ENCODE results near the gene LRRC66.

LRRC66 gene

DNA sequence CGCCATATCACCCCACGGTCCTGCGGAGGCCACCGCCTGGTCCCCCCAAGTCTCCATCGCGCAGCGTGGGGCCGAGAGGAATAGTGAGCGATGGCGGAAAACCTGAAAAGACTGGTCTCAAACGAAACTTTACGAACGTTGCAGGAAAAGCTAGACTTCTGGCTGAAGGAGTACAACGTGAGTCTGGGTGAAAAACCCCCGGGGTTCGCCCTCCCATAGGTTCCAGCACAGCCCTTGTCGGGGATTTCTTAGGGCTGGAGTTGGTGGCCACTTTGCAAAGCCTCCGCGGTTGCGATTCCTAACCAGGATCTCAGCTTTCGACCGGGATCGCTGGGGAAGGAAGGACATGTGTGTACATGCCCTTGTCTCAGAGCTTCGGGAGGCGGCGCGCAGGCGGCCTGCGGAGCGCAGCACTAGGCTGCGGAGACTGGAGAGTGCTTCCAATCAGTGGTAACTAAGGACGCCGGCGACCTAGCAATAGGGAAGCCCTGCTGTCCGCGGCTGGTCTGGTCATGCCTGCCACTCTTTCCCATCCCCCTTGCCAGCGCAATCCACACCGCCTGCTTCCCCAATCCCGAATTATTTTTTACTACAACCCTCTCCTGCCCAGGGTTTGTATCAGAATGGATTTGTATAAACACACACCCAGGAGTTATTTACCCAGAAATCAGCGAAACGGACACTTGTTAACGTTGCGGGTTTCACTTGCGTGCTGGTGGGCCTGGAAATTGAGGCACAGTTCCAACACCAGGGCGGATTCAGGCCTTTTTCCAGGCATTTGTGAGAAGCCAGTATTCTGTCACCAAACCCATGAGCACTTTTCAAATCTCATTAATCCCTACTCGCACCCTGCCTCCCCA lies 31.7 kb upstream of the LRRC66 start:
- peak; percentile 91 for DNase-seq (ENCODE audit: low read depth)
- TF ChIP-seq, protein P1, sequence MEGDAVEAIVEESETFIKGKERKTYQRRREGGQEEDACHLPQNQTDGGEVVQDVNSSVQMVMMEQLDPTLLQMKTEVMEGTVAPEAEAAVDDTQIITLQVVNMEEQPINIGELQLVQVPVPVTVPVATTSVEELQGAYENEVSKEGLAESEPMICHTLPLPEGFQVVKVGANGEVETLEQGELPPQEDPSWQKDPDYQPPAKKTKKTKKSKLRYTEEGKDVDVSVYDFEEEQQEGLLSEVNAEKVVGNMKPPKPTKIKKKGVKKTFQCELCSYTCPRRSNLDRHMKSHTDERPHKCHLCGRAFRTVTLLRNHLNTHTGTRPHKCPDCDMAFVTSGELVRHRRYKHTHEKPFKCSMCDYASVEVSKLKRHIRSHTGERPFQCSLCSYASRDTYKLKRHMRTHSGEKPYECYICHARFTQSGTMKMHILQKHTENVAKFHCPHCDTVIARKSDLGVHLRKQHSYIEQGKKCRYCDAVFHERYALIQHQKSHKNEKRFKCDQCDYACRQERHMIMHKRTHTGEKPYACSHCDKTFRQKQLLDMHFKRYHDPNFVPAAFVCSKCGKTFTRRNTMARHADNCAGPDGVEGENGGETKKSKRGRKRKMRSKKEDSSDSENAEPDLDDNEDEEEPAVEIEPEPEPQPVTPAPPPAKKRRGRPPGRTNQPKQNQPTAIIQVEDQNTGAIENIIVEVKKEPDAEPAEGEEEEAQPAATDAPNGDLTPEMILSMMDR (conservative IDR thresholded peaks at IDR 0.05; ENCODE audit: low read length): no peak
- H3K4me3 ChIP-seq (ENCODE audit: low read length): peak overlapping the region; percentile 82

DNA sequence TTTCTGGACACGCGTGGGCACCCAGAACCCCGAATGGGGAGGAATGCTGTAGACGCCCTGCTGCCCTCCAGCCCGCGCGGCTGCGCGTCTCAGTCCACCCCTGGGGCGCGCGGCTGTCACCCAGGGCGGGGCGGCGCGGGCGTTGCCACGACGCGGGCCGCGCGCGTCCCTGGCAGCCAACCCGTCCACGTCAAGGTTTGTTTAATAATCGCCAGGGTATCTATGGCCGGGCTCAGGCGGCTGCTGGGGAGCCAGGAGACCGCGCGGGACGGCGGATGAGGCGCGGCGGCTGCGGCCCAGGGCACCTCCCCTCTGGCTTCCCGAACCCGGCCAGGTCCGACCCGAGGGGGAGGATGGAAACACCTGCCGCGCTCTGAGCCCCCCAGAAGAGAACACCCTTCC lies 31.1 kb upstream of the LRRC66 start, which contains the start of gene SPATA18:
Gene SPATA18, plus strand, starts transcription at position 92 of the 402 bp plus-strand sequence. CDS start 401 bp downstream, outside the sequence.
- peak within 1 kb of the TSS; percentile 82 for H3K4me3 ChIP-seq (ENCODE audit: low read length)
- peak; percentile 55 for DNase-seq (ENCODE audit: low read depth)
- TF ChIP-seq, protein P1 (conservative IDR thresholded peaks at IDR 0.05; ENCODE audit: low read length): no peak

DNA sequence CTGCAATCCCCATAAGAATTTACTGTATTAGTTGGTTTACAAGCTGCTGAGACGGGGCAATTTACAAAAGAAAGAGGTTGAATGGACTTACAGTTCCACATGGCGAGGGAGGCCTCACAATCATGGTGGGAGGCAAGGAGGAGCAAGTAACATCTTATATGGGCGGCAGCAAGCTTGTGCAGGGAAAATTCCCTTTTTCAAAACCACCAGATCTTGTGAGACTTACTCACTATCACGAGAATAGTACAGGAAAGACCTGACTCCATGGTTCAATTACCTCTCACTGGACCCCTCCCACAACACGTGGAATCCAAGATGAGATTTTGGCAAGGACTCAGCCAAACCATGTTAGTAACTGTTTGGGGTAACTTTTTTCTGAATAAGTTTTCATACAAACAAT lies 29.1 kb upstream of the LRRC66 start:
- TF ChIP-seq, protein P1 (conservative IDR thresholded peaks at IDR 0.05; ENCODE audit: low read length): no peak
- no peak overlapping the region for H3K4me3 ChIP-seq (ENCODE audit: low read length)
- no peak for DNase-seq (ENCODE audit: low read depth)

DNA sequence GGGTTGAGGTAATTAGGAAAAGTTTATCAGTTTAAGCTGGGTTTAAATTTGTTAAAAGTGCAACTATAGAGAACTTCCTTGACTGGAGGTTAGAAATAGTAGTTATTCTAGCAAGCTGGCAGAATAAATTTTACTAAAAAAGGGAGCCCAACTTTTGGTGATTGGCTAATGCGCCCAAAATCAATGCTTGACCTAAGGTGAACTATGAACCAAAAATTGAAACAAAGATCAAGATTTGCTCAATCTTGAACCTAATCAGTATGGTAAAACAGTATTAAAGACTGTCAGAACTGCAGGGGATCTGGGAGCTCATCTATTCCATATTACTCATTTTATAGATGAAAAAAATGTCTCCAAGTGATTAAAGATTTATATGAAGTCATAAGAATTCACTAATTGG lies 24.9 kb upstream of the LRRC66 start:
- TF ChIP-seq, protein P1 (conservative IDR thresholded peaks at IDR 0.05; ENCODE audit: low read length): no peak
- H3K4me3 ChIP-seq (ENCODE audit: low read length): no peak overlapping the region
- no peak for DNase-seq (ENCODE audit: low read depth)

DNA sequence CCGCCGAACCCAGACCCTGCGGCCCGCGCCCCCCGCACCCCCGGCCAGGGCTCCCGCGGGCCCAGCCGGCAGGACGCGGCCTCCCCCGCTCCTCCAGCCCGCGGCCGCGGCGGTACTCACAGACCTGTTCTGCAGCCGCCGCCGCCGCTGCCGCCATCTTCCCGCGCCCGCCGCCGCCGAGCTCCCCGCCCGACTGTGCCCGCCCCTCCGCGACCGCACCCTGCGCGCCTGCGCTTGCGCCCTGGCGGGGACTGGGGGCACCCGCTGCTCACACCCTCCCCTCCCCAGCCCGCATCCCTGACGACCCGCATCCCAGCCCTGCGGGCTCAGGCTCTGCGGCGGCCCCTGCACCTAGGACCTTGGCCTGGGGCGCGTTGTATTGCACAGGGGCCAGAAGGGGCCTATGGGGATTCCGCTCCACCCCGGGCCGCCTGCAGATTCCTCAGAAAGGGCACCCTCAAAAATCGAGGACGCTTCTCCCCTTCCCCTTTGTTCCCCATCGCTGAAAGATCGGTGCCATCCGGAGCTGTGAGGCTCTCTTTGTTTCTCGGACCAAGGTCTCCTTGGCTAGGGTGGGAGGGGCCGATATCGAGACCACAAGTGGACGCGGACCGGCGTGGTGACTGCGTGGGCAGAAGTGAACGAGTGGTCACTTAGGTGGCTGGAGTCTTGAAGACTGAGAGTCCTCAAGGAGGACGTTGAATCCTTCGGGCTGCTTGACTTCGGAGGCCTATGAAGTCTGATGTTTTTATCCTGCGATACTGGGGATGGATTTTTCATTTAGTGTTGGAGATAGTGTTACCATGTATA lies 18.1 kb upstream of the LRRC66 start, which contains the start of gene SGCB:
Gene SGCB, minus strand, starts transcription at position 197 of the 810 bp plus-strand sequence. Its CDS starts 40 bp downstream, at position 157.
- peak within 1 kb of the TSS; percentile 74 for H3K4me3 ChIP-seq (ENCODE audit: low read length)
- TF ChIP-seq, protein P1 (conservative IDR thresholded peaks at IDR 0.05; ENCODE audit: low read length): no peak
- peak; percentile 46 for DNase-seq (ENCODE audit: low read depth)

DNA sequence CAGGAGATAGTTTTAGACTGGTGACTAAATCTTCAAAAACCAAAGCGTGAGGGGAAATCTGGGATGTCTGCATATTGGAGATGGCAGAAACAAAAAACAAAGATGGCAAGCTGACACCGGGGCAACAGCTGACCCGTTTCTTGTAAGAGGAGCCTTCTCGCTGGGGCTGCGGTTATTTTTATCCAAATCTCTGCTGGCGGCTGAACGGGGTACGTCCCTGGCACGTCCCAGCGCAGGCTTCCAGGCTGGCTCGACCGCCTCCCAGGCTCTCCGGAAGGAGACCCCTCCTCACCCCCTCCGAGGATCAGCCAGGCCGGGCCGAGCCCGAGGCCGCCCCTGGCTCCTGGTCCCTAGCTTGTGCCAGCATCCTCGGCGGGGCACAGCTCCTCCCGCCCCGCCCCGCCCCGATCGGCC lies 17.5 kb upstream of the LRRC66 start:
- TF ChIP-seq, protein P1 (conservative IDR thresholded peaks at IDR 0.05; ENCODE audit: low read length): no peak
- DNase-seq (ENCODE audit: low read depth): peak; percentile 25

More for the DNA sequence above, 17.5 kb upstream of the LRRC66 start:
- H3K4me3 ChIP-seq (ENCODE audit: low read length): peak overlapping the region; percentile 74

All from AG10803 (cell line).